ENCODE measurements around the gene UBA1. TPM values are rescaled to one million over a fixed set of nuclear protein-coding genes. Genes with fewer than 3 reads are reported as not detected.
A peak's percentile ranks its signal among the peaks of the same experiment; 100 is the strongest.

The UBA1 gene
- total and polyA plus RNA-seq, 8 donors: 192 to 248 (median 218) TPM

DNA sequence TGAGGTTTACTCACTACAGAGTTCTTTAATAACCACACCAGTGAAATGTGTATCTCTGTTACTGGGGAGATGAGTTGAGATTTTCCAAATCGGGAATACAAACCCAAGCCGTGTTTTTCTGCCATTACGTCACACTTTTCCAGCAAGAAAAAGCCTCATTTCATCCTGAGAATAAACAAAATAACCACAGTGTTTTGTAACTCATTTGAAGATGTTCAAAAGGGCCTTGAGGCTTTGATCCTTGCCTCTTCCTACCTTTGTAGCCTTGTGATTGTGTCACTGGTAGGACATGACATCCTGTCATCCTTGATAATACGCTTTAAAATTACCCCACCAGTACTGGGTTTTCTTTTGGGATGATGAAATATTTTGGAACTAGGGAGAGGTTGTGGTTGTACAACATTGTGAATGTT, 42.1 kb downstream of the UBA1 start:
- Histone ChIP-seq H3K36me3 (peaks cover 0 to 7% of the 10 kb centered on the region in 2 donors), H3K27me3 (peaks cover 0 to 10% of the 10 kb centered on the region in 2 donors), H3K4me3 (no peak overlapping the region), H3K27ac (peak overlapping the region in 1 of 2 donors; percentile 14), H3K4me1 (no peaks in the 10 kb centered on the region), H3K9me3 (no peaks in the 10 kb centered on the region)
- ATAC-seq: no peak
- intact Hi-C loops (cut with DNase I): no loop called here
- DNase-seq: no peak
- TF ChIP-seq, protein P1, sequence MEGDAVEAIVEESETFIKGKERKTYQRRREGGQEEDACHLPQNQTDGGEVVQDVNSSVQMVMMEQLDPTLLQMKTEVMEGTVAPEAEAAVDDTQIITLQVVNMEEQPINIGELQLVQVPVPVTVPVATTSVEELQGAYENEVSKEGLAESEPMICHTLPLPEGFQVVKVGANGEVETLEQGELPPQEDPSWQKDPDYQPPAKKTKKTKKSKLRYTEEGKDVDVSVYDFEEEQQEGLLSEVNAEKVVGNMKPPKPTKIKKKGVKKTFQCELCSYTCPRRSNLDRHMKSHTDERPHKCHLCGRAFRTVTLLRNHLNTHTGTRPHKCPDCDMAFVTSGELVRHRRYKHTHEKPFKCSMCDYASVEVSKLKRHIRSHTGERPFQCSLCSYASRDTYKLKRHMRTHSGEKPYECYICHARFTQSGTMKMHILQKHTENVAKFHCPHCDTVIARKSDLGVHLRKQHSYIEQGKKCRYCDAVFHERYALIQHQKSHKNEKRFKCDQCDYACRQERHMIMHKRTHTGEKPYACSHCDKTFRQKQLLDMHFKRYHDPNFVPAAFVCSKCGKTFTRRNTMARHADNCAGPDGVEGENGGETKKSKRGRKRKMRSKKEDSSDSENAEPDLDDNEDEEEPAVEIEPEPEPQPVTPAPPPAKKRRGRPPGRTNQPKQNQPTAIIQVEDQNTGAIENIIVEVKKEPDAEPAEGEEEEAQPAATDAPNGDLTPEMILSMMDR (IDR thresholded peaks at IDR 0.05): no peak

DNA sequence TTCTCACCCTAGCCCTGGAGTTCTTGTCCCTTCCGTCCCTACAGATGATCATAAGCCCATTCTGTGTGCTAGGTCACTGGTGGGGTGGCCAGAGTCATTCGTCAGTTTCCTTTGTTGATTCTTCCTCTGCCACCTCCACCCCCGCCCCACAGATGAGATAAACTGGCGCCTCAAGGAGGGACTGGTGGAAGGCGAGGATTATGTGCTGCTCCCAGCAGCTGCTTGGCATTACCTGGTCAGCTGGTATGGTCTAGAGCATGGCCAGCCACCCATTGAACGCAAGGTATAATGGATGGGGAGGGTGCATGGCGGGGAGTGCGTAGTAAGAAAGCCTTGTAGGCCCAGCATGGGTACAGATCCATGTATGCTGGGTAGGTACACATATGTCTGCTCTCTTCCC, 45.6 kb downstream of the UBA1 start:
- ATAC-seq (no peak), DNase-seq (no peak)
- H3K36me3 ChIP-seq: peaks cover 0 to 33% of the 10 kb centered on the region in 2 donors
- TF ChIP-seq, protein P1 (IDR thresholded peaks at IDR 0.05): no peak
- no peaks in the 10 kb centered on the region for H3K4me1 ChIP-seq
- no peak overlapping the region for H3K27ac ChIP-seq
- intact Hi-C loops (cut with DNase I): no loop called here
- no peak overlapping the region for H3K4me3 ChIP-seq
- peaks cover 0 to 10% of the 10 kb centered on the region in 2 donors for H3K27me3 ChIP-seq
- no peaks in the 10 kb centered on the region for H3K9me3 ChIP-seq

DNA sequence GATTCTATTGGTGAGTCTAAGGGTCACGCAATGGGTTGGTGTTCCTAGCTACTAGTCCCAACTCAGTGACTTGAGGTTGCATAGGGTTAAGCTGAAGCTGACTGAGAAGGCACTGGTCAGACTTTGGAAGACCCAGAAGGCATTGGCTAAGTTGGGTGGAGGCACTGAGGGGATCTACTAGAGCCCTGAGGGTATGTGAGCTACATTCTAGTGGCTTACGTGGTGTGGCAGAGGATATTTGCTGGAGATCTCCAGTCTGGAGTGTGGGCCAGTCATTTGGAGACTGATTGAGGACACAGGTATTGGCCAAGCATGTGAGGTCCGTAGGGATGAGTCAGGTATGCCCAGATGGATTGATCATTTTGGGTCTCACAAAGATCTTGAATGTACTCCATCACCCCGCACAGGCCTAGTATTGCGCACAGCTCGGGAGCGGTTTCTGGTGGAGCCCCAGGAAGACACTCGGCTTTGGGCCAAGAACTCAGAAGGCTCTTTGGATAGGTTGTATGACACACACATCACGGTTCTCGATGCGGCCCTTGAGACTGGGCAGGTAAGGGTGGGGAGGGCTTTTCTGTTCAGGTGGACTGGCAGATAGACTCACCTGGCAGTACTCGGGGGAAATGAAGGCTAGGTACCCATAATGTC, 46.4 kb downstream of the UBA1 start:
- intact Hi-C loops (cut with DNase I): no loop called here
- H3K4me3 ChIP-seq: no peak overlapping the region
- H3K36me3 ChIP-seq: peaks cover 0 to 41% of the 10 kb centered on the region in 2 donors
- ATAC-seq (no peak), DNase-seq (no peak)
- TF ChIP-seq, protein P1 (IDR thresholded peaks at IDR 0.05): no peak
- H3K27ac ChIP-seq: no peak overlapping the region
- H3K4me1 ChIP-seq: no peaks in the 10 kb centered on the region
- H3K27me3 ChIP-seq: peaks cover 0 to 10% of the 10 kb centered on the region in 2 donors
- no peaks in the 10 kb centered on the region for H3K9me3 ChIP-seq

DNA sequence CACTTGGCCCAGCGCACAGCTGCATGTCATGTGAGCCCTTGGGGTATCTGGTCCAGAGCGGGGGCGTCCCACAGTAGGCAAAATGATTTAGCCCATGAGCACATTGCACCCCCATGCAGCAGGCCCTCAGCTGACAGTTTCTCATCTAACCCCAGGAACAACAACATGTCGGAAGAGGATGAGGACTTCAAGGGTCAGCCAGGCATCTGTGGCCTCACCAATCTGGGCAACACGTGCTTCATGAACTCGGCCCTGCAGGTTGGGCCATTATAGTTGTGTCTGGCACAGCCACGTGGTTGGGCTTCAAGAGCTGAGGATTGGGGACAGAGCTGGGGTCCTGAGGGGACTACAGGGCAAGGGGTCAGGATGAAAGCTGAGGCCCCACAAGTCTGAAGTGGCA, 47.0 kb downstream of the UBA1 start:
- TF ChIP-seq, protein P1 (IDR thresholded peaks at IDR 0.05): no peak
- Histone ChIP-seq H3K27me3 (peaks cover 0 to 5% of the 10 kb centered on the region in 2 donors), H3K4me1 (no peaks in the 10 kb centered on the region), H3K27ac (no peak overlapping the region), H3K36me3 (peaks cover 0 to 47% of the 10 kb centered on the region in 2 donors), H3K4me3 (no peak overlapping the region), H3K9me3 (no peaks in the 10 kb centered on the region)
- no peak for DNase-seq
- ATAC-seq: no peak
- intact Hi-C loops (cut with DNase I): no loop called here

DNA sequence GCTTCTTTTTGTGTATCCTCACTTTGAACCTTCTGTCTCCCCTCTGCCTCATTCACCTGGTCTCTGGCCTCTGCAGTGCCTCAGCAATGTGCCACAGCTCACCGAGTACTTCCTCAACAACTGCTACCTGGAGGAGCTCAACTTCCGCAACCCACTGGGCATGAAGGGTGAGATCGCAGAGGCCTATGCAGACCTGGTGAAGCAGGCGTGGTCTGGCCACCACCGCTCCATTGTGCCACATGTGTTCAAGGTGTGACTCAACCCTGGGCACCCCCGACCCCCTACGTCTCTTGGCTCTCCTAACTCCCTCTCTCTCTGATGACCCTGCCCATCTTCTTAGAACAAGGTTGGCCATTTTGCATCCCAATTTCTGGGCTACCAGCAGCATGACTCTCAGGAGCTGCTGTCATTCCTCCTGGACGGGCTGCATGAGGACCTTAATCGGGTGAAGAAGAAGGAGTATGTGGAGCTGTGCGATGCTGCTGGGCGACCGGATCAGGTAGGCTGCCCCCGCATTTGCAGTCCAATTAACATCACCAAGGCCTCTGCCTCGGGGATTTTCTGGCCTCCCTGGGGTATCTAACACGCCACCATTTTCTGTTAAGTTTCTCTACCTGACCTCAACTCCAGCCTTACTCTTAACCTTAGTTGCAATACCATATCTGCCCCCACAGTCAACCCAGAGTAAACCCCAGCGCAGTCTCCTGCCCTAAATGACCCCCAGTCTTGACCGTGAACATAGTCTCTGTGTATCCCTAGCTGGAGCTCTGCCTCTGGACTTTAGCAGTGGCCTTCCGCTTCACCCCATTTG, 47.8 kb downstream of the UBA1 start:
- Histone ChIP-seq H3K27me3 (peaks cover 0 to 1% of the 10 kb centered on the region in 2 donors), H3K4me3 (no peak overlapping the region), H3K9me3 (no peaks in the 10 kb centered on the region), H3K36me3 (peaks cover 0 to 52% of the 10 kb centered on the region in 2 donors), H3K4me1 (no peaks in the 10 kb centered on the region), H3K27ac (no peak overlapping the region)
- ATAC-seq (no peak), DNase-seq (no peak)
- TF ChIP-seq, protein P1 (IDR thresholded peaks at IDR 0.05): no peak
- intact Hi-C loops (cut with DNase I): no loop called here
